Measurements from ENCODE around the gene ATP2C2. TPM values are rescaled to one million over a fixed set of nuclear protein-coding genes. Genes with fewer than 3 reads are reported as not detected.
A peak's percentile ranks its signal among the peaks of the same experiment; 100 is the strongest.

ATP2C2 gene
- total RNA-seq, 1 donor from 2014 or later, result not detected

- H3K4me1 Mint-ChIP-seq, result peaks cover 8% of the 10 kb centered on the region
- H3K27me3 Mint-ChIP-seq (ENCODE audit: insufficient read depth, low read depth), result peaks cover 2% of the 10 kb centered on the region
- no peak overlapping the region for H3K27ac ChIP-seq
- H3K4me2 ChIP-seq, result no peak overlapping the region
- no peak overlapping the region for H2AFZ ChIP-seq (replicated peaks)
- no peaks in the 10 kb centered on the region for H3K4me1 ChIP-seq
- H3K9ac ChIP-seq, result no peak overlapping the region
- no peak for DNase-seq (ENCODE audit: low spot score)
- no peaks in the 10 kb centered on the region for H3K9me3 ChIP-seq (ENCODE audit: low read depth)
- no peaks in the 10 kb centered on the region for H3K36me3 Mint-ChIP-seq
- H3K27ac Mint-ChIP-seq, result peak overlapping the region; percentile 57
- no peaks in the 10 kb centered on the region for H3K36me3 ChIP-seq
- H3K9me3 Mint-ChIP-seq, result peaks cover 2% of the 10 kb centered on the region
- no peaks in the 10 kb centered on the region for H4K20me1 ChIP-seq (ENCODE audit: low read depth)
- H3K4me3 Mint-ChIP-seq, result peak overlapping the region; percentile 35
- TF ChIP-seq EZH2 (IDR thresholded peaks at IDR 0.05), result no peak
- TF ChIP-seq, protein P1, sequence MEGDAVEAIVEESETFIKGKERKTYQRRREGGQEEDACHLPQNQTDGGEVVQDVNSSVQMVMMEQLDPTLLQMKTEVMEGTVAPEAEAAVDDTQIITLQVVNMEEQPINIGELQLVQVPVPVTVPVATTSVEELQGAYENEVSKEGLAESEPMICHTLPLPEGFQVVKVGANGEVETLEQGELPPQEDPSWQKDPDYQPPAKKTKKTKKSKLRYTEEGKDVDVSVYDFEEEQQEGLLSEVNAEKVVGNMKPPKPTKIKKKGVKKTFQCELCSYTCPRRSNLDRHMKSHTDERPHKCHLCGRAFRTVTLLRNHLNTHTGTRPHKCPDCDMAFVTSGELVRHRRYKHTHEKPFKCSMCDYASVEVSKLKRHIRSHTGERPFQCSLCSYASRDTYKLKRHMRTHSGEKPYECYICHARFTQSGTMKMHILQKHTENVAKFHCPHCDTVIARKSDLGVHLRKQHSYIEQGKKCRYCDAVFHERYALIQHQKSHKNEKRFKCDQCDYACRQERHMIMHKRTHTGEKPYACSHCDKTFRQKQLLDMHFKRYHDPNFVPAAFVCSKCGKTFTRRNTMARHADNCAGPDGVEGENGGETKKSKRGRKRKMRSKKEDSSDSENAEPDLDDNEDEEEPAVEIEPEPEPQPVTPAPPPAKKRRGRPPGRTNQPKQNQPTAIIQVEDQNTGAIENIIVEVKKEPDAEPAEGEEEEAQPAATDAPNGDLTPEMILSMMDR (IDR thresholded peaks at IDR 0.05), result no peak
- TF ChIP-seq EZH2phosphoT487 (IDR thresholded peaks at IDR 0.05), result no peak
- H3K27me3 ChIP-seq, result no peaks in the 10 kb centered on the region
- no peaks in the 10 kb centered on the region for H3F3A ChIP-seq (ENCODE audit: low read depth)
- H3K4me3 ChIP-seq, result no peak overlapping the region
- no peaks in the 10 kb centered on the region for H3K79me2 ChIP-seq (ENCODE audit: low read depth)
Measured at GRCh38 chr16:84453061-84453752, 84.9 kb downstream of the ATP2C2 start.

DNA sequence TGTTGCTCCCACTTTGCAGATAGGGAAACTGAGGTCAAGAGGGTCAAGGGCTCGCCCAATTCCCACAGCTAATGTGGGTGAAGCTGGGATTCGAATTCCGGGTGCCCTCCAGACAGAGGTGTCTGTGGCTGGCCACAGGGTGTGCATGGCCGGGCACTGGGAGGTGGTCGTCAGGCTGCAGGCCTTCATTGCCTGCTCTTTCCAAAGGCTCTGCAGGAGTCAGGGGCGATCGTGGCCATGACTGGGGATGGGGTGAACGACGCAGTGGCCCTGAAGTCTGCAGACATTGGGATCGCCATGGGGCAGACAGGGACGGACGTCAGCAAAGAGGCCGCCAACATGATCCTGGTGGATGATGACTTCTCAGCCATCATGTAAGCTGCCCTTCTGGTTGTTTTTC, 86.3 kb downstream of the ATP2C2 start:
- no peak overlapping the region for H3K27ac Mint-ChIP-seq
- Histone ChIP-seq H3K9ac (no peak overlapping the region), H3K79me2 (ENCODE audit: low read depth) (no peaks in the 10 kb centered on the region), H3K4me3 (no peak overlapping the region), H3K4me1 (no peaks in the 10 kb centered on the region), H3F3A (ENCODE audit: low read depth) (no peaks in the 10 kb centered on the region), H3K27ac (no peak overlapping the region), H4K20me1 (ENCODE audit: low read depth) (no peaks in the 10 kb centered on the region), H3K36me3 (no peaks in the 10 kb centered on the region), H2AFZ (replicated peaks) (no peak overlapping the region), H3K27me3 (no peaks in the 10 kb centered on the region), H3K9me3 (ENCODE audit: low read depth) (no peaks in the 10 kb centered on the region), H3K4me2 (no peak overlapping the region)
- peaks cover 6% of the 10 kb centered on the region for H3K4me1 Mint-ChIP-seq
- H3K36me3 Mint-ChIP-seq, result no peaks in the 10 kb centered on the region
- H3K27me3 Mint-ChIP-seq (ENCODE audit: insufficient read depth, low read depth), result peaks cover 2% of the 10 kb centered on the region
- TF ChIP-seq, protein P1 (IDR thresholded peaks at IDR 0.05), result no peak
- no peak for TF ChIP-seq EZH2phosphoT487 (IDR thresholded peaks at IDR 0.05)
- no peak for TF ChIP-seq EZH2 (IDR thresholded peaks at IDR 0.05)
- no peak for DNase-seq (ENCODE audit: low spot score)
- H3K4me3 Mint-ChIP-seq, result no peak overlapping the region
- H3K9me3 Mint-ChIP-seq, result peaks cover 2% of the 10 kb centered on the region

GRCh38 chr16:84455031-84455430, 86.7 kb downstream of the ATP2C2 start:
- H3K4me1 Mint-ChIP-seq, result peaks cover 6% of the 10 kb centered on the region
- no peaks in the 10 kb centered on the region for H3K79me2 ChIP-seq (ENCODE audit: low read depth)
- H3F3A ChIP-seq (ENCODE audit: low read depth), result no peaks in the 10 kb centered on the region
- H3K27me3 Mint-ChIP-seq (ENCODE audit: insufficient read depth, low read depth), result peaks cover 4% of the 10 kb centered on the region
- no peak for TF ChIP-seq EZH2phosphoT487 (IDR thresholded peaks at IDR 0.05)
- TF ChIP-seq EZH2 (IDR thresholded peaks at IDR 0.05), result no peak
- TF ChIP-seq, protein P1 (IDR thresholded peaks at IDR 0.05), result no peak
- no peaks in the 10 kb centered on the region for H3K27me3 ChIP-seq
- no peaks in the 10 kb centered on the region for H3K36me3 ChIP-seq
- no peak overlapping the region for H3K4me3 ChIP-seq
- H3K27ac ChIP-seq, result no peak overlapping the region
- H3K36me3 Mint-ChIP-seq, result no peaks in the 10 kb centered on the region
- no peak overlapping the region for H3K27ac Mint-ChIP-seq
- H3K4me2 ChIP-seq, result no peak overlapping the region
- no peaks in the 10 kb centered on the region for H3K4me1 ChIP-seq
- H4K20me1 ChIP-seq (ENCODE audit: low read depth), result no peaks in the 10 kb centered on the region
- H3K9ac ChIP-seq, result no peak overlapping the region
- H3K4me3 Mint-ChIP-seq, result no peak overlapping the region
- DNase-seq (ENCODE audit: low spot score), result no peak
- H3K9me3 Mint-ChIP-seq, result peaks cover 2% of the 10 kb centered on the region
- H3K9me3 ChIP-seq (ENCODE audit: low read depth), result no peaks in the 10 kb centered on the region
- no peak overlapping the region for H2AFZ ChIP-seq (replicated peaks)

All from neural progenitor cell (in vitro differentiated cells).